Panc1 (cell line): ENCODE data around the gene NT5DC3. TPM values are rescaled to one million over a fixed set of nuclear protein-coding genes. Genes with fewer than 3 reads are reported as not detected.

Source experiments
- ATAC-seq: fragments of 200-7000 bp; cut with Tn5 transposase; 2 replicates; pipeline ENCODE4 v1.9.1; 2020; ENCODE audit warnings: mild to moderate bottlenecking, moderate library complexity
- BruUV-seq: library from RNA; stranded (reverse); fragments of 400-500 nt; replicated peaks from 2 replicates; lab custom pipeline; 2021; lab: Mats Ljungman, UMichigan
- CTCF ChIA-PET: fragments of 300-600 bp; sonication (Branson Sonifier 250); formaldehyde crosslinking; loops from one replicate; lab custom pipeline; 2022; ENCODE audit warnings: antibody characterized with exemption; lab: Charles Lee
- POLR2A ChIA-PET: fragments of 300-600 bp; sonication (Branson Sonifier 250); formaldehyde crosslinking; loops from one replicate; lab custom pipeline; 2022; ENCODE audit warnings: antibody characterized with exemption; lab: Charles Lee
- DNase-seq: peaks from one replicate; pipeline ENCODE4 v3.0.0-alpha.2; 2010; ENCODE audit warnings: low read depth, low spot score
- H3K27ac ChIP-seq: 2 replicates; pipeline ENCODE4 v1.5.1; 2011; ENCODE audit warnings: mild to moderate bottlenecking, low read length, inconsistent platforms
- H3K27me3 ChIP-seq: fragments of 200-500 bp; sonication (Bioruptor generic); 2 replicates; pipeline ENCODE4 v1.6.0; 2014; ENCODE audit warnings: low read length, inconsistent platforms; ENCODE audit not compliant: control insufficient read depth, insufficient read depth
- H3K36me3 ChIP-seq: fragments of 200-500 bp; sonication (Bioruptor generic); 2 replicates; pipeline ENCODE4 v1.5.1; 2014; ENCODE audit warnings: inconsistent platforms, mild to moderate bottlenecking, low read length, moderate library complexity; ENCODE audit not compliant: control insufficient read depth, insufficient read depth
- H3K4me1 ChIP-seq: 2 replicates; pipeline ENCODE4 v1.5.1; 2011; ENCODE audit warnings: inconsistent platforms, mild to moderate bottlenecking, low read length, moderate library complexity; ENCODE audit not compliant: control insufficient read depth, insufficient read depth
- H3K4me3 ChIP-seq, 2 experiments: 2 replicates each; pipeline ENCODE4 v1.5.1; 2011 to 2012; ENCODE audit warnings: low read depth in 2 of 2, low read length in 2 of 2, mild to moderate bottlenecking in 2 of 2, inconsistent platforms in 1 of 2, moderate library complexity in 1 of 2
- H3K9me3 ChIP-seq: fragments of 200-500 bp; sonication (Bioruptor generic); 2 replicates; pipeline ENCODE4 v1.5.1; 2014; ENCODE audit warnings: low read depth, mild to moderate bottlenecking, inconsistent platforms, low read length, moderate library complexity; ENCODE audit not compliant: control insufficient read depth, insufficient read depth
- CTCF ChIP-seq: fragments of 450-650 bp; IDR thresholded peaks from 2 replicates; pipeline ENCODE4 v1.5.1; 2017; ENCODE audit warnings: mild to moderate bottlenecking
- POLR2AphosphoS5 ChIP-seq: IDR thresholded peaks from 2 replicates; pipeline ENCODE4 v1.6.1; 2012; ENCODE audit warnings: mild to moderate bottlenecking, low read depth, low read length, moderate library complexity
- SIN3A ChIP-seq: IDR thresholded peaks from 2 replicates; pipeline ENCODE4 v1.6.1; 2012; ENCODE audit warnings: low read depth, mild to moderate bottlenecking, low read length, moderate library complexity, borderline replicate concordance; ENCODE audit not compliant: insufficient read depth
- TCF7L2 ChIP-seq: IDR thresholded peaks from 2 replicates; pipeline ENCODE4 v1.6.1; 2011; ENCODE audit warnings: mild to moderate bottlenecking, low read depth, low read length, inconsistent platforms
- in situ Hi-C: cut with HindIII; loops from 2 replicates; pipeline ENCODE4 v1.10.0; 2016; ENCODE audit warnings: low sequenced_read_pairs, low pct_unique_long_range_greater_than_20kb
- intact Hi-C: fragments of 100-400 bp; cut with micrococcal nuclease; formaldehyde crosslinking; loops from one replicate; pipeline ENCODE4 v1.10.0; 2022; ENCODE audit not compliant: unreplicated experiment
- total RNA-seq: library from RNA; stranded (reverse); gene quantifications from one replicate; pipeline ENCODE4 v1.2.1, GENCODE V29; 2021; ENCODE audit not compliant: unreplicated experiment
- TF ChIP-seq, protein P1 (sequence below), 2 experiments: IDR thresholded peaks; 2 replicates each; pipeline ENCODE4 v1.6.1; 2011 to 2012; ENCODE audit warnings: low read depth in 2 of 2, control low read depth in 1 of 2, low read length in 1 of 2, mild to moderate bottlenecking in 1 of 2, moderate library complexity in 1 of 2; ENCODE audit not compliant: insufficient read depth in 1 of 2

The NT5DC3 gene
- total RNA-seq, 1 experiment from 2014 or later = 24.9 TPM

GRCh38 chr12:103805655-103806360 lies 35.2 kb downstream of the NT5DC3 start:
- no TSS peak for BruUV-seq
- TF ChIP-seq, protein P1, sequence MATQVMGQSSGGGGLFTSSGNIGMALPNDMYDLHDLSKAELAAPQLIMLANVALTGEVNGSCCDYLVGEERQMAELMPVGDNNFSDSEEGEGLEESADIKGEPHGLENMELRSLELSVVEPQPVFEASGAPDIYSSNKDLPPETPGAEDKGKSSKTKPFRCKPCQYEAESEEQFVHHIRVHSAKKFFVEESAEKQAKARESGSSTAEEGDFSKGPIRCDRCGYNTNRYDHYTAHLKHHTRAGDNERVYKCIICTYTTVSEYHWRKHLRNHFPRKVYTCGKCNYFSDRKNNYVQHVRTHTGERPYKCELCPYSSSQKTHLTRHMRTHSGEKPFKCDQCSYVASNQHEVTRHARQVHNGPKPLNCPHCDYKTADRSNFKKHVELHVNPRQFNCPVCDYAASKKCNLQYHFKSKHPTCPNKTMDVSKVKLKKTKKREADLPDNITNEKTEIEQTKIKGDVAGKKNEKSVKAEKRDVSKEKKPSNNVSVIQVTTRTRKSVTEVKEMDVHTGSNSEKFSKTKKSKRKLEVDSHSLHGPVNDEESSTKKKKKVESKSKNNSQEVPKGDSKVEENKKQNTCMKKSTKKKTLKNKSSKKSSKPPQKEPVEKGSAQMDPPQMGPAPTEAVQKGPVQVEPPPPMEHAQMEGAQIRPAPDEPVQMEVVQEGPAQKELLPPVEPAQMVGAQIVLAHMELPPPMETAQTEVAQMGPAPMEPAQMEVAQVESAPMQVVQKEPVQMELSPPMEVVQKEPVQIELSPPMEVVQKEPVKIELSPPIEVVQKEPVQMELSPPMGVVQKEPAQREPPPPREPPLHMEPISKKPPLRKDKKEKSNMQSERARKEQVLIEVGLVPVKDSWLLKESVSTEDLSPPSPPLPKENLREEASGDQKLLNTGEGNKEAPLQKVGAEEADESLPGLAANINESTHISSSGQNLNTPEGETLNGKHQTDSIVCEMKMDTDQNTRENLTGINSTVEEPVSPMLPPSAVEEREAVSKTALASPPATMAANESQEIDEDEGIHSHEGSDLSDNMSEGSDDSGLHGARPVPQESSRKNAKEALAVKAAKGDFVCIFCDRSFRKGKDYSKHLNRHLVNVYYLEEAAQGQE (IDR thresholded peaks at IDR 0.05; ENCODE audit: insufficient read depth in 1 of 2, low read depth in 2 of 2, low read length in 1 of 2) = no peak
- TF ChIP-seq TCF7L2 (no peak), SIN3A (no peak), POLR2AphosphoS5 (no peak), CTCF (no peak)
- H3K9me3 ChIP-seq = no peaks in the 10 kb centered on the region
- H3K36me3 ChIP-seq = peaks cover 6% of the 10 kb centered on the region; the same call in 1 of the 2 replicates
- intact Hi-C loops (no loop called here), in situ Hi-C loops (no loop called here)
- H3K27me3 ChIP-seq = no peaks in the 10 kb centered on the region
- H3K4me1 ChIP-seq = peaks cover 36% of the 10 kb centered on the region
- peak overlapping the region; percentile 41 for H3K27ac ChIP-seq
- H3K4me3 ChIP-seq = no peak overlapping the region; a peak in 1 of 4 replicates
- CTCF ChIA-PET = interaction anchor here (0.6 kb wide), 1 partner anchor 173 kb away, joined by 3 read pairs; no protein-coding TSS in a partner anchor
- POLR2A ChIA-PET = no interaction called here
- ATAC-seq (no peak), DNase-seq (no peak)

- no peak for DNase-seq
- BruUV-seq = no TSS peak
- H3K27ac ChIP-seq = peak overlapping the region; percentile 72
- in situ Hi-C loops (no loop called here), intact Hi-C loops (no loop called here)
- no peak for ATAC-seq
- H3K27me3 ChIP-seq = no peaks in the 10 kb centered on the region
- no peaks in the 10 kb centered on the region for H3K9me3 ChIP-seq
- H3K36me3 ChIP-seq = peaks cover 4% of the 10 kb centered on the region; the same call in 1 of the 2 replicates
- TF ChIP-seq, protein P1 (IDR thresholded peaks at IDR 0.05; ENCODE audit: insufficient read depth in 1 of 2, low read depth in 2 of 2, low read length in 1 of 2) = no peak
- no peak for TF ChIP-seq SIN3A
- TF ChIP-seq TCF7L2 = no peak
- TF ChIP-seq CTCF = no peak
- no peak for TF ChIP-seq POLR2AphosphoS5
- no peak overlapping the region for H3K4me3 ChIP-seq
- H3K4me1 ChIP-seq = peaks cover 36% of the 10 kb centered on the region
- POLR2A ChIA-PET = no interaction called here
- CTCF ChIA-PET = no interaction called here
Measured at GRCh38 chr12:103803847-103804246, 37.2 kb downstream of the NT5DC3 start.
